ENCODE results near the gene RMC1. TPM values are rescaled to one million over a fixed set of nuclear protein-coding genes. Genes with fewer than 3 reads are reported as not detected.
"Not testable (repeated sequence)": the region's sequence is repeated elsewhere in the genome, so short reads cannot be mapped to it uniquely, and the experiment has no call there.

Gene RMC1
- total RNA-seq, 2 donors from 2014 or later: 46.8 to 52.3 TPM

DNA sequence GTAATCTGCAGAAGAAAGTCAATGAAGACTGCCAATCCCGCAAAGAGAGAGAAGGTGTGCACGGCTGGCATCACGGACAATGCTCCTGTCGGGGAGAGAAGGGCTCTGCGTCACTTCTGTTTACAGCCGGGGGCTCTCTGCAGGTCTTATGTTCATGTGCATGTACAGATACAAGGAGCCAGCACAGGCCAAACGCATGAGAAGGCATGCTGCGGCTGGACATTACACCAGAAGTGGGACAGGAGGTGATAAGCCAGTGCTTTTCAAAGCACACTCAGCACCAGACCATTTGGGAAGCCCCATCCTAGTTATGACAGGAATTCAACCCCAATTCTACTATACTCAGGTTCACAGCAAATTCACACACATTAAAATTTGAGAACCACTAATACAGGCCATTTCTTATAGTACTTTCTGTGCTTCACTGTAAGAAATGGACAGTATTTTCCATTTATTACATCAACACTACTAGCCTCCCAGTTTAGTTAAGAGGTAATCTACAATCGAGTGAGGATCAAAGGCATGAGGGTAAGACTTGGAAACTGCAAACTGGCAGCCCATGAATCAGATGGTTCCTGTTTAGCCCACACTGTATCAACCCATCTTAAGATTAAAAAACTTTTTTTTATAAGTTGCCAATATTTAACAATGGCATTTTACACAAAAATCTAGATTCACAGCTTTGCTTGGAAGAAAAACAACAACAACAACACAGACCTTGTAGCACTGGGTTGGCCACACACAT, 38.2 kb downstream of the RMC1 start:
- ATAC-seq (replicated peaks in 1 of 2): peak; percentile 11 to 33

GRCh38 chr18:23542461-23542860, 39.1 kb downstream of the RMC1 start:
- no peaks in the 10 kb centered on the region for H3K27me3 Mint-ChIP-seq (ENCODE audit: low read depth)
- peaks cover 24% of the 10 kb centered on the region for H3K4me1 Mint-ChIP-seq (ENCODE audit: low read depth)
- ATAC-seq (replicated peaks in 1 of 2) (no peak), DNase-seq (no peak)
- no peak overlapping the region for H3K27ac Mint-ChIP-seq
- peaks cover 9 to 13% of the 10 kb centered on the region in 2 donors for H3K36me3 Mint-ChIP-seq (ENCODE audit: insufficient read depth in 2 of 2)
- no peaks in the 10 kb centered on the region for H3K9me3 Mint-ChIP-seq
- no peak overlapping the region for H3K4me3 Mint-ChIP-seq

More for the DNA sequence above, 38.2 kb downstream of the RMC1 start:
- no peak for DNase-seq
- H3K27me3 Mint-ChIP-seq (ENCODE audit: low read depth): no peaks in the 10 kb centered on the region
- no peaks in the 10 kb centered on the region for H3K9me3 Mint-ChIP-seq
- peaks cover 24% of the 10 kb centered on the region for H3K4me1 Mint-ChIP-seq (ENCODE audit: low read depth)
- H3K4me3 Mint-ChIP-seq: peak overlapping the region; percentile 51 to 58
- peak overlapping the region; percentile 89 for H3K27ac Mint-ChIP-seq
- H3K36me3 Mint-ChIP-seq (ENCODE audit: insufficient read depth in 2 of 2): peaks cover 9 to 16% of the 10 kb centered on the region in 2 donors

DNA sequence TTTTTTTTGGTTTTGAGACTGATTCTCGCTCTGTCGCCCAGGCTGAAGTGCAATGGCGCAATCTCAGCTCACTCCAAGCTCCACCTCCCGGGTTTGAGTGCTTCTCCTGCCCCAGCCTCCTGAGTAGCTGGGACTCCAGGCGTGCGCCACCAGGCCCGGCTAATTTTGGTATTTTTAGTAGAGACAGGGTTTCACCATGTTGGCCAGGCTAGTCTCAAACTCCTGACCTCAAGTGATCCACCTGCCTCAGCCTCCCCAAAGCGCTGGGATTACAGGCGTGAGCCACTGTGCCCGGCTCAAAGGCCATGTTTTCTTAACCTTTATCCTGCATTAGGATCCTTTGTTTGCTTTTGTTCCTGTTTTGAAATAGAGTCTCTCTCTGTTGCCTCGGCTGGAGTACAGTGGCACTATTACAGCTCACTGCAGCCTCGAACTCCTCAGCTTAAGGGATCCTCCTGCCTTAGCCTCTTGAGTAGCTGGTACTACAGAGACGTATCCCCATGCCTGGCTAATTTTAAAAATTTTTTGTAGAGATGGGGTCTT, 42.0 kb downstream of the RMC1 start:
- no peak for ATAC-seq (replicated peaks in 1 of 2)
- Mint-ChIP-seq H3K4me1 (ENCODE audit: low read depth) (peaks cover 16% of the 10 kb centered on the region), H3K4me3 (no peak overlapping the region), H3K9me3 (no peaks in the 10 kb centered on the region), H3K36me3 (ENCODE audit: insufficient read depth in 2 of 2) (peaks cover 4 to 5% of the 10 kb centered on the region in 2 donors), H3K27ac (no peak overlapping the region), H3K27me3 (ENCODE audit: low read depth) (no peaks in the 10 kb centered on the region)
- no peak for DNase-seq

- ATAC-seq (replicated peaks in 1 of 2) (no peak), DNase-seq (no peak)
- no peaks in the 10 kb centered on the region for H3K27me3 Mint-ChIP-seq (ENCODE audit: low read depth)
- peaks cover 5 to 10% of the 10 kb centered on the region in 2 donors for H3K36me3 Mint-ChIP-seq (ENCODE audit: insufficient read depth in 2 of 2)
- H3K4me3 Mint-ChIP-seq: no peak overlapping the region
- no peak overlapping the region for H3K27ac Mint-ChIP-seq
- no peaks in the 10 kb centered on the region for H3K4me1 Mint-ChIP-seq (ENCODE audit: low read depth)
- H3K9me3 Mint-ChIP-seq: no peaks in the 10 kb centered on the region
Observed at GRCh38 chr18:23547306-23547705, 44.0 kb downstream of the RMC1 start.

DNA sequence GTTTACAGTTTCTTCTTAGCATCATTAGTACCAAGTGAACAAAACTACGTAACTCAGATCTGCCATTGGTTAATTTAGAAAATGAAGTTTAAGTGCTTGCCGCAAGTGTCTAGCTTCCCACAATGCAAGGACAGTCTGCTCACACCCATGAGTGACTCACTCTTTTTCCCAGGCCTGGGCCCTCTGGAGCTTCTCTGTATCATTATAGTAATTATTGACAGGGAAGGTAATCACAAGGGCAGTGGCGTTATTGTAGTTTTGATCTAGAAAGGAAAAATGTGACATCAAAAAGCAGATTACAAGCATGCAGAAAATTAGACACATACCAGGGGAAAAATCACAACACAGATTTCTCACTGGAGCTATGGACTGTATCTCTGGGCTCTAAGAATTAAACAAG, 44.5 kb downstream of the RMC1 start:
- no peak for DNase-seq
- H3K4me3 Mint-ChIP-seq: no peak overlapping the region
- H3K27me3 Mint-ChIP-seq (ENCODE audit: low read depth): no peaks in the 10 kb centered on the region
- H3K4me1 Mint-ChIP-seq (ENCODE audit: low read depth): no peaks in the 10 kb centered on the region
- H3K9me3 Mint-ChIP-seq: no peaks in the 10 kb centered on the region
- H3K27ac Mint-ChIP-seq: no peak overlapping the region
- peaks cover 9 to 11% of the 10 kb centered on the region in 2 donors for H3K36me3 Mint-ChIP-seq (ENCODE audit: insufficient read depth in 2 of 2)
- ATAC-seq (replicated peaks in 1 of 2): no peak

DNA sequence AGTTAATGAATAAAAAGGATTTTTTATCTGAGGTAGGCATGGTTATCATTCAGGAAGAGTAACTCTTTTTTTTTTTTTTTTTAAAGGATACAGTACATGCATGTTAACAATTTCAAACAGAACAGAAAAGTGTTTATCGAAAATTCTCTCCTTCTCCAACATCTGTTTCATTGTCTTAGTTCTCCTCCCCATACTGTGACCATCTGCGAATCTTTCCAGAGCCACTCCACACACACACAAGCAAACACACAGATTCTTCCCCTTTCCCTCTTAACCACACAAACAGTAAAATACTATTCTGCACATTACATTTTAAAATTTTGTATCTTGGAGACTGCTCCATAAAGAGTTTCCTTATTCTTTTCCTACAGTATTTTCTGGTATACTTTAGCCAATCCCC, 45.0 kb downstream of the RMC1 start:
- Mint-ChIP-seq H3K36me3 (ENCODE audit: insufficient read depth in 2 of 2) (peaks cover 9 to 11% of the 10 kb centered on the region in 2 donors), H3K9me3 (no peaks in the 10 kb centered on the region), H3K4me1 (ENCODE audit: low read depth) (no peaks in the 10 kb centered on the region), H3K4me3 (no peak overlapping the region), H3K27me3 (ENCODE audit: low read depth) (no peaks in the 10 kb centered on the region), H3K27ac (no peak overlapping the region)
- DNase-seq: no peak
- ATAC-seq (replicated peaks in 1 of 2): no peak

DNA sequence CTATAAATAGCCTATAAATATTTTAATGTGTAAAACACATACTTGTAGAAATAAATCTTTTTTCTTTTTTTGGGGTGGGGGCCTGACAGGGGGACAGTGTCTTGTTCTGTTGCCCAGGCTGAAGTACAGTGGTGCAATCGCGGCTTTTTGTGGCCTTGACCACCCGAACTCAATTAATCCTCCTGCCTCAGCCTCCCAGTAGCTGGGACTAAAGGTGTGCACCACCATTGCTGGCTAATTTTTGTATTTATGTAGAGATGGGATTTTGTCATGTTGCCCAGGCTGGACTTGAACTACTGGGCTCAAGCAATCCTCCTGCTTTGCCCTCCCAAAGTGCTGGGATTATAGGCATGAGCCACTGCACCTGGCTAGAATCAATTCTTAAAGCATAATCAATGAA, 45.4 kb downstream of the RMC1 start:
- no peak overlapping the region for H3K27ac Mint-ChIP-seq
- DNase-seq: no peak

GRCh38 chr18:23550898-23551297, 47.6 kb downstream of the RMC1 start:
- Mint-ChIP-seq H3K4me1 (ENCODE audit: low read depth) (no peaks in the 10 kb centered on the region), H3K4me3 (no peak overlapping the region), H3K27me3 (ENCODE audit: low read depth) (no peaks in the 10 kb centered on the region), H3K36me3 (ENCODE audit: insufficient read depth in 2 of 2) (peaks cover 5 to 17% of the 10 kb centered on the region in 2 donors), H3K9me3 (no peaks in the 10 kb centered on the region), H3K27ac (no peak overlapping the region)
- ATAC-seq (replicated peaks in 1 of 2) (no peak), DNase-seq (no peak)

More for the DNA sequence above, 45.4 kb downstream of the RMC1 start:
- ATAC-seq (replicated peaks in 1 of 2): no peak
- no peaks in the 10 kb centered on the region for H3K27me3 Mint-ChIP-seq (ENCODE audit: low read depth)
- no peak overlapping the region for H3K4me3 Mint-ChIP-seq
- peaks cover 8 to 11% of the 10 kb centered on the region in 2 donors for H3K36me3 Mint-ChIP-seq (ENCODE audit: insufficient read depth in 2 of 2)
- no peaks in the 10 kb centered on the region for H3K4me1 Mint-ChIP-seq (ENCODE audit: low read depth)
- no peaks in the 10 kb centered on the region for H3K9me3 Mint-ChIP-seq

DNA sequence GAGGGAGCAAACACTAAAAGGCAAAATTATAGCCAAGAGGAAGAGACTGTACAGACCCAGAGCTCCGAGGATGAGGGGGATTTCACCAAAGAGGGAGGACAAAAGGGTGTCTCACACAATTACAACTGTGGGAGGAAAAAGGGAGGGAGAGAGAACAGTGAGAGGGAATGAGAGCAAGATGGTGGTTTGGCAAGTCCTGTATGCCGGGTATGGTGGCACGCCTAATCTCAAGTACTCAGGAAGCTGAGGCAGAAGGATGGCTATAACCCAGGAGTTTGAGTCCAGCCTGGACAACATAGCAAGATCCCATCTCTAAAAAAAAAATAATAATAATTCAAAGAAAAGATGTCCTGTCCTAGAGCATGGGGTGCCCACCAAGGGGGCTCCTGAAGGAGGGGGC, 48.7 kb downstream of the RMC1 start:
- Mint-ChIP-seq H3K4me3 (no peak overlapping the region), H3K36me3 (ENCODE audit: insufficient read depth in 2 of 2) (peaks cover 6 to 19% of the 10 kb centered on the region in 2 donors), H3K27me3 (ENCODE audit: low read depth) (no peaks in the 10 kb centered on the region), H3K9me3 (no peaks in the 10 kb centered on the region), H3K27ac (no peak overlapping the region), H3K4me1 (ENCODE audit: low read depth) (no peaks in the 10 kb centered on the region)
- DNase-seq (no peak), ATAC-seq (replicated peaks in 1 of 2) (no peak)

DNA sequence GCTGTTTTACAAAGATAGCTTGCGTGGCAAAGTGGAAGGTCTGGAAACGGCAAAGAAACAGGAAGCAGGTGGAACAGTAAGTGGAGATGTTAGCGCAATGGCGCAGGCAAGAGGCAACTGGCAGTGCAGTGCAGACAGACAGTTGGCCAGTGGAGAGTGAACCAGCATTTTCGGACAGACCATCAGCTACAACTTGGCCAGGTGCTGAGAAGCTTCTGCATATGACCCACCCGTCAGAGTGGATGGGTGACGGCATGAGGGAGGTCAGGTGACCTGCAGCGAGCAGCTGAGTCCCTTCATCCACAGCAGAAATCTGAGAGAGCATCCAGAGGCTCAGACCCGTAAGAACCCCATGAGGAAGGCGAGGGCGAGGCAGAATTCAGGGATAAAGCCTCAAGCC, 49.2 kb downstream of the RMC1 start:
- Mint-ChIP-seq H3K27ac (no peak overlapping the region), H3K9me3 (no peaks in the 10 kb centered on the region), H3K4me1 (ENCODE audit: low read depth) (no peaks in the 10 kb centered on the region), H3K36me3 (ENCODE audit: insufficient read depth in 2 of 2) (peaks cover 6 to 19% of the 10 kb centered on the region in 2 donors), H3K27me3 (ENCODE audit: low read depth) (no peaks in the 10 kb centered on the region), H3K4me3 (no peak overlapping the region)
- no peak for ATAC-seq (replicated peaks in 1 of 2)
- DNase-seq: no peak

DNA sequence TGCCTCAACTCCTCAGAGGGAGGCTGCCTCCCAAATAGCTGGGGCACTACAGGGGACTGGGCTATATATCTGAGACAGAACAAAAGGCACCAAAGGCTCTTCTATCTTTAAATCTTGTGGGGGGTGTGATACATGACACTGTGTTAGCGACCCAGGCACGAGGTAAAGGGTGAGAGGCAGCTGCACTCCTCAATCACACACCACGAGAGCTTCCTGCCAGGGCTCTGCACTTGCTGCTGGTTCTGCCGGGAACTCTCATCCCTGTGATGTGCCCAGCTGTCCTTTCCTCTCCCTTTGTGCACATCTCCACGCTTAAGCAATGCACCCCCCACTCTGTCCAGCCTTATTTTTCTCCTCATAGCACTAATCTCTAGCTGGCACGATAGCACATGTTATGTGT, 50.6 kb downstream of the RMC1 start:
- no peaks in the 10 kb centered on the region for H3K4me1 Mint-ChIP-seq (ENCODE audit: low read depth)
- no peaks in the 10 kb centered on the region for H3K9me3 Mint-ChIP-seq
- H3K4me3 Mint-ChIP-seq: no peak overlapping the region
- ATAC-seq (replicated peaks in 1 of 2): no peak
- H3K36me3 Mint-ChIP-seq (ENCODE audit: insufficient read depth in 2 of 2): peaks cover 6 to 18% of the 10 kb centered on the region in 2 donors
- H3K27me3 Mint-ChIP-seq (ENCODE audit: low read depth): no peaks in the 10 kb centered on the region
- H3K27ac Mint-ChIP-seq: no peak overlapping the region
- DNase-seq: no peak

- no peaks in the 10 kb centered on the region for H3K27me3 Mint-ChIP-seq (ENCODE audit: low read depth)
- ATAC-seq (replicated peaks in 1 of 2) (no peak), DNase-seq (no peak)
- no peak overlapping the region for H3K4me3 Mint-ChIP-seq
- no peaks in the 10 kb centered on the region for H3K4me1 Mint-ChIP-seq (ENCODE audit: low read depth)
- peaks cover 6 to 24% of the 10 kb centered on the region in 2 donors for H3K36me3 Mint-ChIP-seq (ENCODE audit: insufficient read depth in 2 of 2)
- H3K9me3 Mint-ChIP-seq: no peaks in the 10 kb centered on the region
- H3K27ac Mint-ChIP-seq: no peak overlapping the region
Observed at GRCh38 chr18:23556145-23556780, 53.0 kb downstream of the RMC1 start.

DNA sequence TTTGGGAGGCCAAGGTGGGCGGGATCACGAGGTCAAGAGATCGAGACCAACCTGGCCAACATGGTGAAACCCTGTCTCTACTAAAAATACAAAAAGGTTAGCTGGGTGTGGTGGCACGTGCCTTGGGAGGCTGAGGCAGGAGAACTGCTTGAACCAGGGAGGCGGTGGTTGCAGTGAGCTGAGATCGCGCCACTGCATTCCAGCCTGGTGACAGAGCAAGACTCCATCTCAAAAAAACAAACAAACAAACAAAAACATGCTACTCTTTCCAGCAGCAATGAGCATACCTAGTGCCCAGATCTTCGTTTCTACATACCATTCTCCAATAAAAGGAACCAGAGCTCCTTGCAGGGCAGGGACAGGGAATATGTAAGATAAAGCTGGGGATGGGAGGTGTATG, 54.2 kb downstream of the RMC1 start:
- not testable (repeated sequence) for H3K27ac Mint-ChIP-seq; ATAC-seq (replicated peaks in 1 of 2); DNase-seq; H3K27me3 Mint-ChIP-seq (ENCODE audit: low read depth); H3K4me1 Mint-ChIP-seq (ENCODE audit: low read depth); H3K4me3 Mint-ChIP-seq; H3K9me3 Mint-ChIP-seq
- H3K36me3 Mint-ChIP-seq (ENCODE audit: insufficient read depth in 2 of 2): peaks cover 4 to 22% of the 10 kb centered on the region in 2 donors

Data from activated T-cell treated with anti-CD3 and anti-CD28 coated beads, Interleukin-2, amount 50 U/mL, for 72 hours (primary cell).